Colonic mucosa (tissue), 4 donors: ENCODE measurements around the gene DISP3. TPM values are rescaled to one million over a fixed set of nuclear protein-coding genes. Genes with fewer than 3 reads are reported as not detected.

Source experiments
- DNase-seq: peaks from one replicate; pipeline ENCODE4 v3.0.0-alpha.2; 2020
- H3K27ac ChIP-seq: fragments of 200-600 bp; one replicate; pipeline ENCODE4 v1.8.0; 2021
- H3K27me3 ChIP-seq: fragments of 200-600 bp; one replicate; pipeline ENCODE4 v1.8.0; 2021
- H3K36me3 ChIP-seq: fragments of 200-600 bp; one replicate; pipeline ENCODE4 v1.8.0; 2021
- H3K4me1 ChIP-seq: fragments of 200-600 bp; one replicate; pipeline ENCODE4 v1.8.0; 2021; ENCODE audit warnings: mild to moderate bottlenecking
- H3K4me3 ChIP-seq: fragments of 200-600 bp; one replicate; pipeline ENCODE4 v1.8.0; 2021
- H3K9ac ChIP-seq, 2 donors: one replicate each; pipeline ENCODE4 v1.7.0; 2013; ENCODE audit warnings: control low read depth in 2 of 2, low read depth in 2 of 2, low read length in 2 of 2
- H3K9me3 ChIP-seq: fragments of 200-600 bp; one replicate; pipeline ENCODE4 v1.8.0; 2021
- intact Hi-C: fragments of 100-400 bp; cut with DNase I; formaldehyde crosslinking; loops from one replicate; pipeline ENCODE4 v1.14.1; 2022
- total RNA-seq, 2 donors: library from RNA; stranded (reverse); fragmentation: NEBNext Ultra II Directional in 1 of 2; extraction: Animal tissue kit (Norgen Biotek cat#: 25700) in 1 of 2; gene quantifications; one replicate each; pipeline ENCODE4 v1.2.1, GENCODE V29; 2021
- TF ChIP-seq, protein P1 (sequence below): fragments of 200-600 bp; IDR thresholded peaks from one replicate; pipeline ENCODE4 v1.8.0; 2022; ENCODE audit warnings: antibody characterized with exemption, mild to moderate bottlenecking
- donor health status: healthy.
- donor health status: DM: no; HTN: no; CAD: no.
- donor health status: DM: no; HTN: no; CAD: no.

The DISP3 gene
- total RNA-seq, 2 donors from 2014 or later: 0.10 to 0.13 TPM

DNA sequence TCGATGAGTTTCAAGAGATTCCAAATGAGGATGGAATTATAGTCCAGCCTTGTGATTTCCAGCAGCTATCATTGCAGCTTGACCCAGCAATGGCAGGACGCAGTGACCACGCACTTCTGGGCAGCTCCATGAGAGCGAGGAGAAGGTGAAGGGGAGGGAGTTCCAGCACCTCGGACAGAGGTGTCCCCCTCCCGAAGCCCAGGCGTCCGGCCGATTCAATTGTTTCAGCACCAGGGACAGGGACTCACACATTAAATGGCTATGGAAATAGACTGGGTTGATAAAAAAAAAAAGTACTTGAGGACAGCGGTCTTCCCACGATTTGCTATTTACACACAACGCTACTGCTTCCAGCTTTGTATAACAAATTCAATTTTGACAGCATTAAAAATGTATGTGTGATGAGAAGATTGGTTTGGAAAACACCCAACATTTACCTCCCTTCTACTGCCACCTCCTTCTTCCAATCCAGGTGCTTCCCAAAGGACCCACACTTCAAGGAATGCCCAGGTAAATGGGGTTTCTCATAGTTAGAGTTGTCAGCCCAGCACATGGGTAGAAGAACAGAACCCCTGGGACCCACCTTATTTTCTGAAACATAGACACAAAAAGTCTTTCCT, 71.8 kb downstream of the DISP3 start:
- TF ChIP-seq, protein P1, sequence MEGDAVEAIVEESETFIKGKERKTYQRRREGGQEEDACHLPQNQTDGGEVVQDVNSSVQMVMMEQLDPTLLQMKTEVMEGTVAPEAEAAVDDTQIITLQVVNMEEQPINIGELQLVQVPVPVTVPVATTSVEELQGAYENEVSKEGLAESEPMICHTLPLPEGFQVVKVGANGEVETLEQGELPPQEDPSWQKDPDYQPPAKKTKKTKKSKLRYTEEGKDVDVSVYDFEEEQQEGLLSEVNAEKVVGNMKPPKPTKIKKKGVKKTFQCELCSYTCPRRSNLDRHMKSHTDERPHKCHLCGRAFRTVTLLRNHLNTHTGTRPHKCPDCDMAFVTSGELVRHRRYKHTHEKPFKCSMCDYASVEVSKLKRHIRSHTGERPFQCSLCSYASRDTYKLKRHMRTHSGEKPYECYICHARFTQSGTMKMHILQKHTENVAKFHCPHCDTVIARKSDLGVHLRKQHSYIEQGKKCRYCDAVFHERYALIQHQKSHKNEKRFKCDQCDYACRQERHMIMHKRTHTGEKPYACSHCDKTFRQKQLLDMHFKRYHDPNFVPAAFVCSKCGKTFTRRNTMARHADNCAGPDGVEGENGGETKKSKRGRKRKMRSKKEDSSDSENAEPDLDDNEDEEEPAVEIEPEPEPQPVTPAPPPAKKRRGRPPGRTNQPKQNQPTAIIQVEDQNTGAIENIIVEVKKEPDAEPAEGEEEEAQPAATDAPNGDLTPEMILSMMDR: no peak
- H3K4me1 ChIP-seq: no peaks in the 10 kb centered on the region

DNA sequence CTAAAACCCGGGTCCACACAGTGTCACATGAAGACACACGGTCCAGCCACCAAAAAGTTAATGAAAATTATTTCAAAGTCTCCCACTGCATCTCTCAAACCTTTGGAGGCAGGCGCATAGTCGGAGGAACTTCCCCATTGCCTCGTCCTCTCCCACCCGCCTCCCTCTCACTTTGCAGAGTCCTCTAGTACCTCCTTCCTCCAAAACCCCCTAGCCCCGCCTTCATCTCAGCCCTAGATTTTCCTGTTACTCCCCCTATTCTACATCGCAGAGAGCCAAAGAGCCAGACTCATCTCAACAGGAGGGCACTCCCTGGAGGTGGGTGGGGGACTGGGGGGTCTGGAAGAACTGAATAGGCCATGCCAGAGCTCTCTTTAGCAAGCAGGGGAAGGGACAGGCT, 79.3 kb downstream of the DISP3 start:
- no peak overlapping the region for H3K9ac ChIP-seq
- intact Hi-C loops: no loop called here
- H3K36me3 ChIP-seq: no peaks in the 10 kb centered on the region
- no peaks in the 10 kb centered on the region for H3K27me3 ChIP-seq
- TF ChIP-seq, protein P1: no peak
- no peaks in the 10 kb centered on the region for H3K9me3 ChIP-seq
- DNase-seq: no peak
- H3K4me3 ChIP-seq: no peak overlapping the region
- H3K4me1 ChIP-seq: no peaks in the 10 kb centered on the region
- no peak overlapping the region for H3K27ac ChIP-seq

More for the DNA sequence above, 71.8 kb downstream of the DISP3 start:
- Histone ChIP-seq H3K4me3 (no peak overlapping the region), H3K9me3 (no peaks in the 10 kb centered on the region), H3K27me3 (no peaks in the 10 kb centered on the region), H3K9ac (no peak overlapping the region), H3K27ac (no peak overlapping the region), H3K36me3 (no peaks in the 10 kb centered on the region)
- intact Hi-C loops: no loop called here
- peak; percentile 50 for DNase-seq

DNA sequence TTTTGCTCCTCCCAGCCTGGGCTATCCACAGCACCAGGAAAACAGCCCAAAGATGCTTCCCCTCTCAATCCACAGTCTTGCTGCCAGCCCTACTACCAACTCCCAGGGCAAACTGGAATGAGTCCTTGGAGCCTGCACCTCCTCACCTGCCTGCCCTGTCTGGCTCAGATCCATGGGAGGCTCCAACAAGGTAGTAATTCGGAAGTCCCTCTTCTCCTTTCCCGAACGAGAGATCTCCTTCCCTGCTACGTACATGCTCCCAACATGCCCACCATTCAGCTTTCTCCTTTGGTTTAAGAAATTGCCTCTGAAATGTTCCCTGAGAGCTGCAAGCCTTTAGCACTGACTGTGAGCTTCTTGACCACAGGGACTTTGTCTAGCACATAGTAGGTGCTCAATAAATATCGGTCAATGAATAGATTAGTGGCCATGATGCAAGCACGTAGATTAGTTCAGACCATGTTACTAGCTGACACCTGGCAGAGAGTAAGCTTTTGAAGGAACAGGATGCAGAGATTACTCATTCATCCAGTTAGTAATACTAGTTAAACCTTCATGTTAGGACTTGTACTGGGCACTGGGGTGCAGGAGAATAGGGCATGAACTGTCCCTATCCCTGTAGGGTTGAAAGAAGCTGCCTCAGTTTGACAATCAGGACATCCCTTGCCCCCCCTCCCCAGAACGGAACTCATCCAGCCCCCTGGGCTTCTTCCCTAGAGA, 80.1 kb downstream of the DISP3 start:
- no peak overlapping the region for H3K27ac ChIP-seq

DNA sequence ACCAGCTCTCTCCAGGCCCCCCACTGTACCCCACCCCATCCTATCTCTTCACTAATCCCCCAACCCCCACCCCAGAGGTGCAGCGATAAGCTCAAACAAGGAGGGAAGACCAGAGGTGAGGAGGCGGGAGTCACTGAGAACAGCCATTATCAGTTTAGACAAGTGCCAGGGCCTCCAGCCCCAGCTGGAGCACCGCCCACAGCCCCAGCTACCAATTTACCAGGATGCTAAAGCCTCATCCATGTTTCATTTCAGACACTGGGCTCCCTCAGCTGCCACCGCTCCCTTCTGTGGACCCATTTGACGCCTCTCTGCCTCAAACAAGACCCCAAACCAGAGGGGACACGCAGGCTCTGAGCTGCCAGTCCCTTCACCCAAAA, 80.6 kb downstream of the DISP3 start:
- Histone ChIP-seq H3K36me3 (no peaks in the 10 kb centered on the region), H3K9me3 (no peaks in the 10 kb centered on the region), H3K4me3 (no peak overlapping the region), H3K9ac (no peak overlapping the region), H3K27me3 (no peaks in the 10 kb centered on the region), H3K27ac (no peak overlapping the region), H3K4me1 (no peaks in the 10 kb centered on the region)
- no peak for DNase-seq
- intact Hi-C loops: no loop called here
- TF ChIP-seq, protein P1: no peak

More for the DNA sequence above, 80.1 kb downstream of the DISP3 start:
- Histone ChIP-seq H3K27me3 (no peaks in the 10 kb centered on the region), H3K36me3 (no peaks in the 10 kb centered on the region), H3K9me3 (no peaks in the 10 kb centered on the region), H3K4me1 (no peaks in the 10 kb centered on the region), H3K4me3 (no peak overlapping the region), H3K9ac (no peak overlapping the region)
- no peak for DNase-seq
- intact Hi-C loops: no loop called here
- TF ChIP-seq, protein P1: no peak

DNA sequence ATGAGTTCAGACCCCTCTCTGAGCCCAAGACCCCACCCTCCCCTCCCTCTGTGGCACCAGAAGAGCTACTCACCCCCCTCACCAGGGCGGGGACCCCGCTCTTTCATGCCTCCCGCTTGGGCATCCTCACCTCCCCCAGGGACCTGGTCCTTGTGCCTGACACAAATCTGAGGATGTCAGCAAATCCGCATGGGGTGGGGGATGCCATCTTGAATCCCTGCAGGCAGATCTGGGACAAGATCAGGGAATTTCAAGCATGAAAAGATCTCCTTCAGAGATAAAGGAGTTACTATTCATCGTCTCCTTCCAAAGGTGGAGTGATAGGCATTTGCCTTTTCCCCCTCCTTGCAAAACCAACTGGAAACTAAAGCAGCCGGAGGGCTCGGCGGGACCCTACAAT, 81.1 kb downstream of the DISP3 start:
- Histone ChIP-seq H3K27me3 (no peaks in the 10 kb centered on the region), H3K4me3 (no peak overlapping the region), H3K27ac (no peak overlapping the region), H3K4me1 (no peaks in the 10 kb centered on the region), H3K9me3 (no peaks in the 10 kb centered on the region), H3K9ac (no peak overlapping the region), H3K36me3 (no peaks in the 10 kb centered on the region)
- no peak for DNase-seq
- TF ChIP-seq, protein P1: no peak
- intact Hi-C loops: no loop called here
